ENCODE data around the gene TRIM46. TPM values are rescaled to one million over a fixed set of nuclear protein-coding genes. Genes with fewer than 3 reads are reported as not detected.
"Not testable (repeated sequence)": the region's sequence is repeated elsewhere in the genome, so short reads cannot be mapped to it uniquely, and the experiment has no call there.

Gene TRIM46
- total RNA-seq, 2 donors from 2014 or later, result 3.6 to 9.3 TPM

DNA sequence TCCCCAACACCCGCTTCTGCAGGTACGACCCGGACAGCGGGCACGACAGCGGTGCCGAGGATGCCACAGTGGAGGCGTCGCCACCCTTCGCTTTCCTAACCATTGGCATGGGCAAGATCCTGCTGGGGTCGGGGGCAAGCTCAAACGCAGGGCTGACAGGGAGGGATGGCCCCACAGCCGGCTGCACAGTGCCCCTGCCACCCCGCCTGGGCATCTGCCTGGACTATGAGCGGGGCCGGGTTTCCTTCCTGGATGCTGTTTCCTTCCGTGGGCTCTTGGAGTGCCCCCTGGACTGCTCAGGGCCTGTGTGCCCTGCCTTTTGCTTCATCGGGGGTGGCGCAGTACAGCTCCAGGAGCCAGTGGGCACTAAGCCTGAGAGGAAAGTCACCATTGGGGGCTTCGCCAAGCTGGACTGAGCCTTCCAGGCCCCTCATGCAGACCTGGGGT, 10.1 kb downstream of the TRIM46 start:
- Mint-ChIP-seq H3K27me3 (no peaks in the 10 kb centered on the region), H3K36me3 (no peaks in the 10 kb centered on the region), H3K27ac (no peak overlapping the region), H3K4me1 (ENCODE audit: low read depth in 2 of 2) (peaks cover 0 to 5% of the 10 kb centered on the region in 2 donors), H3K9me3 (no peaks in the 10 kb centered on the region), H3K4me3 (no peak overlapping the region)
- no peak for ATAC-seq
- DNase-seq (ENCODE audit: low spot score), result no peak

DNA sequence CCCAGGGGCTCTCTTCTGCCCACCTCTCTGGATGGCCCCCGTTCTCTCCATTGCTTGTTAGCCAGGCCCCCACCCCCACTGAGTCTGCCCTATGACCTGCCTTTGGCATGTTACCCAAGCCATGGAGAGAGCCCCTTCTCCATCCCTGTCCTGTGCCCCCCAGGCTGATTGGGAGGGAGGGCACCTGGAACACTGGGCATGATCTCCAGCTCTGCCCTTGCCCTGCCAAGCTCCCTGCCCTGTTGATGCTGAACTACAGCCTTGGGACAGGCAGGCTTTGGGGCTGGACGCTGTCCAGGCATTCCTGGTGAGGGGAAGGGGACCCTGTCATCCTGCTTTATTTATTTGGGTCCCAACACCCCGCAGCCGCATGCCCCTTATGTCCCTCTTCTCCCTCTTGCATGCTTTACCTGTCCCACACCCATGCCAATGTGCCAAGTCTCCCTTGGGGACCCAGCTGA, 10.7 kb downstream of the TRIM46 start:
- no peak overlapping the region for H3K27ac Mint-ChIP-seq
- H3K36me3 Mint-ChIP-seq, result no peaks in the 10 kb centered on the region
- DNase-seq (ENCODE audit: low spot score), result no peak
- ATAC-seq, result no peak
- peaks cover 0 to 5% of the 10 kb centered on the region in 2 donors for H3K4me1 Mint-ChIP-seq (ENCODE audit: low read depth in 2 of 2)
- H3K9me3 Mint-ChIP-seq, result no peaks in the 10 kb centered on the region
- H3K27me3 Mint-ChIP-seq, result no peaks in the 10 kb centered on the region
- no peak overlapping the region for H3K4me3 Mint-ChIP-seq

DNA sequence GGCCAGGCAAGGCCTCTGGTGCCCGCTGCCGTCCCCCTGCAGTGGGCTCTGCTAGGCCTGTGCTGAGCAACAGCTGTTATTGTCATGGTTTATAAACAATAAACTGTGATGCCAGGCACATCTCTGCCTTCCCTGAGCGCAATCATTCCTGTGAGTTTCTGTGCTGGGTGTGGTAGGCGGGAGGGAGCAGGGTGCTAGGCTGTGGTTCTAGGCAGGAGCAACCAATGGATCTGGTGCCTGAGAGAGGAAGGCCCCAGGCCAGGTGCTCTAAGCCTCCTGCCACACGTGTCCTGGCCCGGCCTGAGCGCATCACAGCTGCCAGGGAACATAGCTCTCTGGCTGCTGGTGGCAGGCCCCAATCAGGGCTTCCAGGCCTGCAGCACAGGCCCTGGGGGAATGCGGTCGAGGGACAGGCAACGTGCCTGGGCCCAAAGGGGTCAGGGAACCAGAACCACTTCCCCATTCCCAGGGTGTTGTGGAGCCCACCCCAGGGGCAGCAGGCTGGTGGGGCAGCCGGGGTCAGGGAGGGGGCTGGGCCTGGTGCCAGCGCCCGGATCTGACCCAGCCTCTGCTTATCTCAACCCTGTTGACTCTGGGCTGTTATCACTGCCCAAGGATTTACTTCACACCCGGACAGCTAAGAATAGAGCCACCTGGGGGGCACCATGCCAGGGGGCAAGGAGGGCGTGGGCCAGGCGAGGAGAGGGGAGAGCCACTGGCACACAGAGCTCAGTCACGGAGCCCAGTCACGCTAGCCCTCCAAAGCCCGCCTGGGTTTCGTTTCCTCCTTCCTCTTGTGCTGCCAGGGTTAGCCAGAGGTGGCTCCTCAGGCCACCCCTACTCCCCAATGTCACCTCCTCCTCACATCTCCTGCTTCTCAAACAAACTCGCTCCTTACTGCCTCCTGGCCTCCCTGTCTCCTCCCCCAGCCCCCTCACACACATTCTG, 11.5 kb downstream of the TRIM46 start:
- ATAC-seq, result peak; percentile 17 to 25
- H3K4me1 Mint-ChIP-seq (ENCODE audit: low read depth in 2 of 2), result peaks cover 0 to 5% of the 10 kb centered on the region in 2 donors
- no peaks in the 10 kb centered on the region for H3K27me3 Mint-ChIP-seq
- H3K36me3 Mint-ChIP-seq, result no peaks in the 10 kb centered on the region
- no peak overlapping the region for H3K27ac Mint-ChIP-seq
- DNase-seq (ENCODE audit: low spot score), result peak; percentile 49
- H3K9me3 Mint-ChIP-seq, result no peaks in the 10 kb centered on the region
- H3K4me3 Mint-ChIP-seq, result no peak overlapping the region

DNA sequence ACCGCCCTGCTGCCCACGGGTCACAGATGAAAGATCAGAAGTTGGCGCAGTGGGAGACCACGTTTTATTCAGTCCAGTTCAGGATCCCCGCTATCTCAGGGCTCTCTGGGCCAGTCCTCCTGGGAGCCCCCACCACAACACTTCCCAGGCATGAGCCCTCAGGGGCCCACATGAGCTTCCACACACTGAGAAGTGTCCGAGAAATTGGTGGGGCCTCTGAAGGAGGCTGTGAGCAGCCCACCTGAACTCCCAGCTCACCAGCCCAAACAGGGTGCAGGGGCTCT, 12.1 kb downstream of the TRIM46 start:
- Mint-ChIP-seq H3K4me1 (ENCODE audit: low read depth in 2 of 2) (peaks cover 0 to 5% of the 10 kb centered on the region in 2 donors), H3K27ac (no peak overlapping the region), H3K36me3 (no peaks in the 10 kb centered on the region), H3K27me3 (no peaks in the 10 kb centered on the region), H3K4me3 (no peak overlapping the region), H3K9me3 (no peaks in the 10 kb centered on the region)
- DNase-seq (ENCODE audit: low spot score), result no peak
- ATAC-seq, result peak in 1 of 2 donors; percentile 14

DNA sequence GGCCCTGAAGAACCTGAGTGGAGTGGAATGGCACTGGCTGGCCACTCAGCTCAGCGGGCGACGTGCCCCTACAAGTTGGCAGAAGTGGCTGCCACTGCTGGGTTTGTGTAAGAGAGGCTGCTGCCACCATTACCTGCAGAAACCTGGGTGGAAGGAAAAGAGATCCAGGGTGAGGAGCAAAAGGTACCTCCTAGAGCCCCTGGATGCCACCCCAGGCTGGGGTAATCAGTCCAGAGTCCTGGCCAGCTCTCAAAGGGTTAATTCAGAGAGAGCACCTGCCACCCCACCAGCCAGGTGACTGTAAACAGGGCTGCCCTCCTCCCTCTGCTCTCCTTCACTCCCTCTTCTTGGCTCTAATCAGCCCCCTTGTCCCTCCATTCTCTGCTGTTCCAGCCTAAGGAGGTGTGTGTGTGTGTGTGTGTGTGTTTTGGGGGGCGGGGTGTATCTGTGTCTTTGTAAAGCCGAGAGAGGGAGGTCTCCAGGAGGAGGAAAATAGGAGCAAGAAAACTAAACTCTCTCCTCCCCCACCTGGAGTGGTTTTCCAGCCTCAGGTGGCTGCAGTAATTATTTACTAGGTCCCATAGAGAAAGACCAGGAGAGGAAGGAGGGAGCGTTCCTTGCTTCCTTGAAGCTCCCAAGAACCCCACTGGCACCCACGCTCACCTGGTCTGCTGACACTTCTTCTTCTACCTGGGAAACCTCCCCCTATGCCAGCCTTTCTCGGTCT, 12.6 kb downstream of the TRIM46 start:
- ATAC-seq (no peak), DNase-seq (ENCODE audit: low spot score) (peak; percentile 28)
- no peaks in the 10 kb centered on the region for H3K27me3 Mint-ChIP-seq
- H3K4me3 Mint-ChIP-seq, result no peak overlapping the region
- no peak overlapping the region for H3K27ac Mint-ChIP-seq
- no peaks in the 10 kb centered on the region for H3K36me3 Mint-ChIP-seq
- no peaks in the 10 kb centered on the region for H3K9me3 Mint-ChIP-seq
- peaks cover 0 to 5% of the 10 kb centered on the region in 2 donors for H3K4me1 Mint-ChIP-seq (ENCODE audit: low read depth in 2 of 2)

DNA sequence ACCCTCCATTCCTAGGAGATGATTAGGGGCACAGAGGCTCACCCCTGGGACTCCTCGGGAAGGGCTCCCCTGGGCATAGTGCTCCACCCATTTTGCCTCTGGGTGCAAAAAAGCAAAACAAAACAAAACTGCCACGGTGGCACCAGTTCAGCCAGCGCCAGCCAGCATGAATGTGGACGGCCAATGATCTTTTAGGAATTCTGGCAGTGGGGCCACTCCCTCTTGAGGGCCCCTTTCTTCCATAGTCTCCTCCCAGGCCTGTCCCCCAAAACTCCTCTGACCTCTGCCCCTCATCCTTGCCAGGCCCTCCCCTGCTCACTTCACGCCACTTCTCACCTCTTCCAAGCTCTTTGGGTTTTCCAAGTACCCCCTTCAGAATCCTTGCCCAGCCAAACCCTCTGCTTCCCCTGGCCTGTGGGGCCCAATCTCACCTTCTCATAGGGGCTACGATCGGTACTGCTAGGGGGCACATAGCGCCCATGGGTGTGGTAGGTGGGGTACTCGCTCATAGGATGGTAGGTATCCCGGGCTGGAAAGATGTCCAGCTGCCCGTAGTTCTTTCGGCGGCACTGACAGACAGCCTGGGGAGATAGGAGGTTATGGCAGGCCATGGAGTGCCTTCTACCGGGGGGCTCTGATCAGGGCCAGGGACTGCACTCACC, 13.3 kb downstream of the TRIM46 start:
- Mint-ChIP-seq H3K27ac (peak overlapping the region in 1 of 2 donors; percentile 9), H3K36me3 (no peaks in the 10 kb centered on the region), H3K4me3 (no peak overlapping the region), H3K4me1 (ENCODE audit: low read depth in 2 of 2) (peaks cover under 1 to 6% of the 10 kb centered on the region in 2 donors), H3K9me3 (no peaks in the 10 kb centered on the region), H3K27me3 (no peaks in the 10 kb centered on the region)
- ATAC-seq (peak; percentile 4 to 43), DNase-seq (ENCODE audit: low spot score) (peak; percentile 20)

DNA sequence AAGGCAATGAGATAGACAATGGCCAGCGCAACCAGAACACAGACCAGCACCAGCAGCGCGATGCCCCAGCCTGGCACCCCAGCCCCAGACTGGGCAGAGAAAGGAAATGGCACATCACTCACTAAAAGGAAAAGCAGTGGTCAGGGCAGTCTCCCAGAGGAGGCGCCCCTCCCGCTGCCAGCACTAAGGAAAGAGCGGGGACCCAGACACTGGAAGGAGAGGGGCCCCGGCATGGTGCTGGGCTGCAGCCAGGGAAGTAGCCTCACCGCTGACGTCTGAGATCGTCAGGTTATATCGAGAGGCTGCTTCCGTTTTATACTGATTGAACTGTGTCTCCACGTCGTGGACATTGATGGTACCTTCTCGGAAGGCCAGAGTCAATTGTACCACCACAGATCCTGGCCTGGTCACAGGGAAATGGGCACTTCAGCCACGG, 13.8 kb downstream of the TRIM46 start:
- DNase-seq (ENCODE audit: low spot score), result peak; percentile 12
- H3K9me3 Mint-ChIP-seq, result no peaks in the 10 kb centered on the region
- H3K4me1 Mint-ChIP-seq (ENCODE audit: low read depth in 2 of 2), result peaks cover 6 to 12% of the 10 kb centered on the region in 2 donors
- H3K27ac Mint-ChIP-seq, result peak overlapping the region; percentile 9 to 32
- no peak overlapping the region for H3K4me3 Mint-ChIP-seq
- H3K36me3 Mint-ChIP-seq, result no peaks in the 10 kb centered on the region
- no peaks in the 10 kb centered on the region for H3K27me3 Mint-ChIP-seq
- ATAC-seq, result no peak

DNA sequence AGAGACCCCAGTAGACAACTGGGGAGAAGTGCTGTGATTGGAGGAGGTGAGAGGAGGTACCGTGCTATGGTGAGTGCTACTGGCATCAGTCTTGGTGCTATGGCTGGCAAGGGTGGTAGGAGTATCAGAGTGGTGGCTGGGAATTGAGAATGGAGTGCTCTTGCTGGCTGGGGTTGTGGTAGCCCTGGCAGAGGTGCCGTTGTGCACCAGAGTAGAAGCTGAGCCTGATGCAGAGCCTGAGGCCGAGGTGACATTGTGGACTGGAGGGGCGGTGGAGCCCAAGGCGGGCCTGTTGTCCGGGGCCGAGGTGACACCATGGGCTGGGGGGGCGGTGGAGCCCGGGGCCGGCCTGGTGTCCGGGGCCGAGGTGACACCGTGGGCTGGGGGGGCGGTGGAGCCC, 14.6 kb downstream of the TRIM46 start:
- Mint-ChIP-seq H3K27me3 (no peaks in the 10 kb centered on the region), H3K27ac (peak overlapping the region; percentile 32 to 37), H3K9me3 (no peaks in the 10 kb centered on the region), H3K36me3 (no peaks in the 10 kb centered on the region), H3K4me1 (ENCODE audit: low read depth in 2 of 2) (peaks cover 10 to 14% of the 10 kb centered on the region in 2 donors), H3K4me3 (peak overlapping the region; percentile 1)
- ATAC-seq (no peak), DNase-seq (ENCODE audit: low spot score) (no peak)

DNA sequence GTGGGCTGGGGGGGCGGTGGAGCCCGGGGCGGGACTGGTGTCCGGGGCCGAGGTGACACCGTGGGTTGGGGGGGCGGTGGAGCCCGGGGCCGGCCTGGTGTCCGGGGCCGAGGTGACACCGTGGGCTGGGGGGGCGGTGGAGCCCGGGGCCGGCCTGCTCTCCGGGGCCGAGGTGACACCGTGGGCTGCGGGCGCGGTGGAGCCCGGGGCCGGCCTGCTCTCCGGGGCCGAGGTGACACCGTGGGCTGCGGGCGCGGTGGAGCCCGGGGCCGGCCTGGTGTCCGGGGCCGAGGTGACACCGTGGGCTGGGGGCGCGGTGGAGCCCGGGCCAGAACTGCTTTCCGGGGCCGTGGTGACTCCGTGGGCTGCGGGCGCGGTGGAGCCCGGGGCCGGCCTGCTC, 16.3 kb downstream of the TRIM46 start:
- not testable (repeated sequence) for H3K36me3 Mint-ChIP-seq; H3K27ac Mint-ChIP-seq; H3K9me3 Mint-ChIP-seq; H3K27me3 Mint-ChIP-seq; DNase-seq (ENCODE audit: low spot score); H3K4me3 Mint-ChIP-seq; ATAC-seq
- peaks cover 23 to 27% of the 10 kb centered on the region in 2 donors for H3K4me1 Mint-ChIP-seq (ENCODE audit: low read depth in 2 of 2)

DNA sequence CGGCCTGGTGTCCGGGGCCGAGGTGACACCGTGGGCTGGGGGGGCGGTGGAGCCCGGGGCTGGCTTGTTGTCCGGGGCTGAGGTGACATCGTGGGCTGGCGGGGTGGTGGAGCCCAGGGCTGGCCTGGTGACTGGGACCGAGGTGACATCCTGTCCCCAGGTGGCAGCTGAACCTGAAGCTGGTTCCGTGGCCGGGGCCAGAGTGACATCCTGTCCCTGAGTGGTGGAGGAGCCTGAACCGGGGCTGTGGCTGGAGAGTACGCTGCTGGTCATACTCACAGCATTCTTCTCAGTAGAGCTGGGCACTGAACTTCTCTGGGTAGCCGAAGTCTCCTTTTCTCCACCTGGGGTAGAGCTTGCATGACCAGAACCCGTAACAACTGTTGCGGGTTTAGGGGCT, 18.3 kb downstream of the TRIM46 start:
- Mint-ChIP-seq H3K4me3 (peak overlapping the region; percentile 52), H3K27ac (peak overlapping the region; percentile 95 to 96), H3K4me1 (ENCODE audit: low read depth in 2 of 2) (peaks cover 28 to 35% of the 10 kb centered on the region in 2 donors), H3K9me3 (no peaks in the 10 kb centered on the region), H3K27me3 (no peaks in the 10 kb centered on the region), H3K36me3 (no peaks in the 10 kb centered on the region)
- no peak for ATAC-seq
- no peak for DNase-seq (ENCODE audit: low spot score)

DNA sequence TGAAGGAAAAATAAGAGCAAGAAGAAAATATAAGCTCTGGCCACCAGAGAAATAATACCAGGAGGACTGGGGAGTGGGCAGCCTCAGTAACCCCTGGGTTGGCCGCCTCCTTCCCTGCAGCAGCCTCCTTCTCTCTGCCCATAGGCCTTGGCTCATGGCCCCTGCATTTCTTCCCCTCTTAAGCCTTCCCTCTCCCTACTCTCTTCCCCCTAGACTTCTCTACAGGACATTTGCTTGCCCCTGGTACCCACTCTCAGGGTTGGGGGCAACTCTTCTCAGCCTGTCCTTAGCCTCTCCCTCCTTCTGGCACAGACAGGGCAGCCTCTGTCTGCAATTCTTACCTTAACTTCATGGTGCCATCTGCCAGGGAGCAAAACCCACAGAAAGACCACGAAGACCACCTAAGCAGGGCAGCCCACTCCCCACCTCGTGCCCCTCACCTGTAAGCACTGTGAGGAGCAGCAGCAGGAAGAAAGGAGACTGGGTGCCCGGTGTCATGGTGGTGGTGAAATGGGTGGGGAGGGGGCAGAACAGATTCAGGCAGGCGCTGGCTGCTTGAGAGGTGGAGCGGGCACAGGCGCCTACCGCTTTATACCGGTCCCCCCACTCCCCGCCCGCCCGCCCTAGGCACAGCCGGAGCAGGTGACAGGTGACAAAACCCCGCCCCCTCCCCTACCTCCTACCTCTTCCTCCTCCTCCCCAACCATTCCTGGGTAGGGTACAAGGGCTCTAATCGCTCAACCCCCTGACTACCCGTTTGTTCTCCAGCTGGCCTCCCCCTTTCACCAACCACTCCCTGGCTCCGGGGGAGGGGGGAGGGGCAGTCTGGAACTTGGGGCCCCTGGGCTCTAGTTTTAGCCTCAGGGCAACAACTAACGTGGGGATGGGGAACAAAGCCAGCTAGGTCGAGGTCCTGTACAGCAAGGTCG, 19.0 kb downstream of the TRIM46 start:
- no peaks in the 10 kb centered on the region for H3K36me3 Mint-ChIP-seq
- no peak for ATAC-seq

DNA sequence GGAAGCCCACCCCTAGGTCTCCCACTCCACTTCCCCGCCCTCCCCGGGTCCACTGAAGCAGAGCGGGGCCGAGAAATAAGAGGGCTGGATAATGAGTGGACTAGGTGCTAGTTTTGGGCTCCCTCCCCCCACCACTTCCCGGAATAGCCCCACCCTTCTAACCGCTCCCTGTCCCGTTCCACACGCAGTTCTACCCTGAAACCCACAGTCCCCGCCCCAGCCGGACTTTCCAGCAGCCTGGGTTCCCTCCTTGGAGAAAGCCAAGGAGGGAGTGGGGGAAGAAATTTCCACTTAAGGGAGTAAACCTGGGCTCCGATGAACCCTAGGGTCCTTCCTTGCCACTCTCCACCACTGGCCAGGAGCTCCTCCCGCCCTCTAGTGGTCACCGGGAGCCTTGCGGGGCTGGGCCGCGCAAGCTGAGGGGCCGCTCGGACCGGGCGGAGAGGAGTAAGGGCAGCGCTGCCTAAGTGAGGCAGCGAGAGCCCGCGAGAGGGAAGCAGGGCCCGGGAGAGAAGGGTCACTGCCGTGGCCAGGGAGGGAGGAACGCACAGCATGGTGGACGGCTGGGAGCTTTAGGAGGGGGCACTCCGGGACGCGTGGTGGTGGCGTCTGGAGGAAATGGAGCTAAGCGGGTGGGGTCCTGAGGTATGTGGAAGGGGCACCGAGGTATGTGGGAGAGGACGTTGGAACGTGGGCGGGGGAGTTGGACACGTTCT, 19.8 kb downstream of the TRIM46 start:
- Mint-ChIP-seq H3K27me3 (no peaks in the 10 kb centered on the region), H3K36me3 (no peaks in the 10 kb centered on the region), H3K4me1 (ENCODE audit: low read depth in 2 of 2) (peaks cover 28 to 31% of the 10 kb centered on the region in 2 donors), H3K4me3 (peak overlapping the region; percentile 97), H3K27ac (peak overlapping the region; percentile 95 to 96), H3K9me3 (no peaks in the 10 kb centered on the region)
- DNase-seq (ENCODE audit: low spot score) (peak; percentile 91), ATAC-seq (peak; percentile 78 to 84)

More for the DNA sequence above, 19.0 kb downstream of the TRIM46 start:
- Mint-ChIP-seq H3K27ac (peak overlapping the region; percentile 95 to 96), H3K27me3 (no peaks in the 10 kb centered on the region), H3K9me3 (no peaks in the 10 kb centered on the region), H3K4me1 (ENCODE audit: low read depth in 2 of 2) (peaks cover 28 to 35% of the 10 kb centered on the region in 2 donors), H3K4me3 (peak overlapping the region; percentile 97)
- no peak for DNase-seq (ENCODE audit: low spot score)
